ENCODE results near the gene TOMM6.

TOMM6 gene

DNA sequence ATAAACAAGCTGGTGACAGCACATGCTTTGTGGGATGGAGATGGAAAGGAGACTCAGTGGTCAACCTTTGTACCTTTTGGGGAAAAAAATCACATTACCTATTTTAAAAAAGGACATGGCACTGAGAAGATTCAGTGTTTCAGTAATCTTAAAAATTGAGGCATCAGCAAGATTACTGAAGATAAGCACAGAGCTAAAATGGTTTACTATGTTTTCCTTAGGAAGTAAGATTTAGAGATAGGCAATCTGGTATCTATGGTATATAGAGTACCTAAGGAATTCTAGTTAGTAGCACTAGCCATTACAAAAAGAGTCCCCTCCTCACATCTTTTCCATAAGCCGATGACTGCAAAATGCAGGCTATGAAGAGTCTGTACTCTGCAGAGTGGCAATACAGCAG, 35.7 kb downstream of the TOMM6 start:
- DNase-seq (ENCODE audit: low read depth in 3 of 3), result no peak

DNA sequence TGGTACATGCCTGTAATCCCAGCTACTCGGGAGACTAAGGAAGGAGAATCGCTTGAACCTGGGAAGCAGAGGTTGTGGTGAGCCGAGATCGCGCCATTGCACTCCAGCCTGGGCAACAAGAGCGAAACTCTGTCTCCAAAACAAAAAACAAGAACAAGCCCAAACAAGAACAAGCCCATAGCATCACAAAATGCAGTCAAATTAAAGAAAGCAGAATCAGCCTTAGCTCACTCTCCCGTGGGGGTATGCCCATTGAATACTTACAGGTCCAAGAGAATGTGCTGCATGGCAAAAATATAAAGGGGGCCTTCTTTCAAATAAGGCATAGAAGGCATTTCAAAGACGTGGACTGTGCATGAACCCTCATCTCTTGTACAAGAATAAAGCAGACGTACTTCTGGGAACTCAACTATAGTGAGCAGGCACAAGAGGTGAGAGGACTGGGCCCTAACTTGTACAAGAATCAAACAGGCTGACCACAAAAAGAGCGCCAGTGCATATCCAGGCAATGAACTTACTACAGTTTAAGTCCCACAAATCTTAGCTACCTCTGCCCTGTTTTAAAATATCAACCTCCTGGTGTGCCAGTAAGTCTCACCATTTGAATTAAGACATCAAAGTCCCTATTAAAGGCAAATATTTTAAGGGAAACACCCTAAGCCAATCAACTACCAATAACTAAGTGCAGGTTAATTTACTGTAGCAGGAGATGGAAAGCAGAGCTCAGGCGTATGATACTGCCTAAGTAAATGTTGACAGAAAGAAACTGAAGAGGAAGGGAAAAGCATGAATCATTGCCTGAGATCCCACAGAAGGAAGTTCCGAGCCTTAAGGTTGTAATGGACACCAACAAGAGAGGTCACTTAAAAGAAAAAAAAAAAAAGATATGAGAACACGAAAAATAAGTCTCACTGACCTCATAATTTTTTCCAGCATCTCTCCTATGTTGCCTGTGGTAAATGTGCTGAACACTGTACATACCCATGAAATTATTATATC, 37.4 kb downstream of the TOMM6 start:
- DNase-seq (ENCODE audit: low read depth in 3 of 3), result no peak

- no peak for DNase-seq (ENCODE audit: low read depth in 3 of 3)
These were observed 39.0 kb downstream of the TOMM6 start for GRCh38 chr6:41826343-41827022.

- DNase-seq (ENCODE audit: low read depth in 3 of 3), result no peak
These were observed 44.8 kb downstream of the TOMM6 start for GRCh38 chr6:41832263-41832662.

- DNase-seq (ENCODE audit: low read depth in 3 of 3), result no peak
These were observed 48.6 kb downstream of the TOMM6 start for GRCh38 chr6:41836022-41836659.

GRCh38 chr6:41836660-41837052, 49.2 kb downstream of the TOMM6 start:
- no peak for DNase-seq (ENCODE audit: low read depth in 3 of 3)
